Activated naive CD4-positive, alpha-beta T cell (primary cell): ENCODE measurements around the gene DOCK1.

Experiments
- DNase-seq, 4 experiments: peaks; one replicate each; lab custom pipeline; 2025; lab: John Stamatoyannopoulos, UW

DOCK1 gene

DNA sequence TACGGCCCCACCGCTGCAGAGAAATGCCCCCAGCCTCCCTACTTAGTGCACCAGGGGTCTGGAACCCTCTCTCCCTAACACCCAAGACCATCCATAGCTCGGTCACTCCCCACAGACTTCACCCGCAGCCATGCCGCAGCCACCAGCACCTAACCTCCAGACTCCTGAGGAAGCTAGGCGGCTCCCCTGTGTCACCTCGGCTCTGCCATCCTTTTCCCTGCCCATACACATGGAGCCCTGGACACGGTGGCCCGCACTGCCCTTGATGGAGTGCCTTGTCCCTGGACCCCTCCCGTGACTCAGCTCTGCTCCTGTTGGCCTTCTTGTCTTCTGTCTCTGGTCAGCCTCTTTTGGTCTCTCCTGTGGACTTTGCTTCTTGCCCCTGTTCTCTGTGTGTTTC lies 183.7 kb downstream of the DOCK1 start:
- no peak for DNase-seq

DNA sequence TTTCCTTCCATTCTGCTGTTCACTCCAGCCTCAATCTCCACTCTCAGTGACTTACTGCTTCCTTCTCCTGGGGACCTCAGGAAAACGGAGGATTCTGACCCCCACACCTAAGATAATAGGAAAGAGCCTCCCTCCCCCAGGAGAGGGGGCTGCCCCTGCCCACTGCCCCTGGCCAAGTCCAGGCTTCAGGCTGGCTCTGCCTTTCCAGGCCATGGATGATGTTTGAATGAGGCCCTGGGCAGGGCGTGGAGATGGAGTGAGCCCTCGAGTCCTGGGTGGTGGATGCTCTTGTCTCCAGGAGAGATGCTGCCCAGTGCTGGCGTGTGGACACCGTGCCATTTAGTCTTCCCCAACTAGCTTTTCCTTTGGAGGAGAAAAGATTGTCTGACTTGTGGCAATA lies 184.2 kb downstream of the DOCK1 start:
- DNase-seq: no peak

DNA sequence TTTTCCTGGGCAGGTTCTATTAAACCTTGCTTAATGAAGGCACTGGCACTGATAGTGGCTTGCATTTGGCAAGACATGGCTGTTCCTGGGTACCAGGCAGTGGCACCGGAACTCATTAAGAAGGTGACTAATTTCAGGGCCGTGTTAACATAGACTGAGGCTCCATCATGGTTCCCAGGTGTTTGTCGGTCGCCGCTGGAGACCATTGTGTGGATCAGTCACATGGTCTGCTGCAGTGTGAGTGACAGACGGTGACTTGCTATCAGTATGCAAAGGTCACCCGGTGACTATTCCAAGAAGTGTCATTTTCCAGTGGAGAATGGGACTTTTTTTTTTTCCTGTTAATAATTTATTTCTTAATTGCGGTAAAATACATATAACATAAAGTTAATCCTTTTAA lies 184.9 kb downstream of the DOCK1 start:
- no peak for DNase-seq

DNA sequence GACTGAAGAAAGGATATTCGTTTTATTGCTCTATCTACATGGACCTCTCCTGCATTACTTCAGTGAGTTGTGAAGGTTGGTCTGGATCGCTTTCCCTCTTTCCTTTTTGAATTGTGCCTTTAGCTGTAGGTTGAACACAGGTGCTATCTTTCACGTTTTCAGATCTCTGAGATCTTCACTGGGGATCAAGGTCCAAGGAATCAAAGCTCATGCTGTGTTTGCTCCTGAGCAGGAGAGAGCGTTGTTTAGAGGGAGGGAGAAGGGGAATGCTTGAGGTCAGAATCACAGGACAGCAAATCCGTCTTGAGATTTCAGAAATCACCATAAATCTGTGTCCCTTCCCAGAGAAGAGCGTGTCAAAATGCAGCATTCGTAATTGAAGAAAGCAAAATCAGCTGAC lies 186.1 kb downstream of the DOCK1 start:
- DNase-seq: no peak

DNA sequence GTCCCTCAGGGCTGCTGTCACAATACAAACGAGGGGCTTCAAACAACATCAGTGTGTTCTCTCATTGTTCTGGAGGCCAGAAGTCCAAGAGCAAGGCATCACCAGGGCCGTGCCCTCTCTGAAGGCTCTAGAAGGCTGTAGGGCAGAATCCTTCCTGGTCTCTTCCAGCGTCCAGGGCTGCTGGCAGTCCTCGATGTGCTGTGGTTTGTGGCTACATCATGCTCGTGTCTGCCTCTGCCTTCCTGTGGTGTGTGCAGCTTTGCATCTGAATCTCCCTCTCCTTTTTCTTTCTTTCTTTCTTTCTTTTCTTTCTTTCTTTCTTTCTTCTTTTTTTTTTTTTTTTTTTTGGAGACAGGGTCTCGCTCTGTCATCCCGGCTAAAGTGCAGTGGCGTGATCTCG lies 187.7 kb downstream of the DOCK1 start:
- no peak for DNase-seq

DNA sequence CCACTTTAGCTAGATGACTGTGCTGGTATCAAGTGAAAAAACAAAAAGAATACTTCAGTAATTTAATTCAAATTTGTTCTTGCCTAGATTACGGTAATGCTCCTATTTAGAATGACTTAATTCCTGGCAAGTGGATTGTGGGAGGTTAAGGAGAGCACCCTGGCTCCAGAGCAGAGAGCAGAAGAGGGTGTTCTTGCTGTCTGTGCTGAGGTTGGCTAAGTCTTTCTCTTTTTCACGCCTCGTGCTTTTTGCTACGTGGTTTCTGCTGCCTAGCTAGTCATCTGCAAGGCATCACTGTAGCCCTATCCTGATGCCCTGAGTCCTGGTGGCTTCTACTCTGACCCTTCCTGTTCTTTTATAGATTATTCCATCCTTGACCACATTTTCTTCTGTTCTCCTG lies 189.8 kb downstream of the DOCK1 start:
- DNase-seq: no peak

DNA sequence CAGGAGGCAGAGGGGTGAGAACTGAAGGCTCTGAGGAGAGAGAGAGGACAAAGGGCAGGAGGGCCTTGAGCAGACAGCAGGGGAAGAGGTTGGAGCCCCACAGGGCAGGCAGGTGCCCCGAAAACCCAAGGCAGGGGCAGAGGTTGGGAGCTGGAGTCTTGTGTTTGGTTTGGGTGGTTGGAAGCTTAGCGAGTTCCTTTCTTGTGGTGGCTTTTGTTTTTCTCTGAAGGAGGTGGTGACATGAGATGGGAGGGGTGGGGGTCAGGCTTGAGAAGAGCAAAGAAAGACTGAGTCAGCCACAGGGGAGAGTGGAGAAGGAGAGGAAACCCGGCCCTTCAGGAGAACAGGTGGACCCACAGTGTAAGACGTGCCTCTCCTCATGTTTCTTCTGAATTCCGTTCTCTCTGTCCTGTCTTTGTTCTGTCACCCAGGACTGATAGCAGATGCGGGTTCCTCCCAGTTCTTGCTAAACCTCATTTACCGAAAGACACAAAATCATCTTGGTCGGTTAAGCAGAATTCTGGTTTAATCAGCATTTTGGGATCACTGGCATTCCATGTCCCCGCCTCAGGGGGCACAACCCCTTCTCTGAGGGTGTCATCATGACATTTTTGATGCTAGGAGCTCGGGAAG lies 195.9 kb downstream of the DOCK1 start:
- DNase-seq: no peak

DNA sequence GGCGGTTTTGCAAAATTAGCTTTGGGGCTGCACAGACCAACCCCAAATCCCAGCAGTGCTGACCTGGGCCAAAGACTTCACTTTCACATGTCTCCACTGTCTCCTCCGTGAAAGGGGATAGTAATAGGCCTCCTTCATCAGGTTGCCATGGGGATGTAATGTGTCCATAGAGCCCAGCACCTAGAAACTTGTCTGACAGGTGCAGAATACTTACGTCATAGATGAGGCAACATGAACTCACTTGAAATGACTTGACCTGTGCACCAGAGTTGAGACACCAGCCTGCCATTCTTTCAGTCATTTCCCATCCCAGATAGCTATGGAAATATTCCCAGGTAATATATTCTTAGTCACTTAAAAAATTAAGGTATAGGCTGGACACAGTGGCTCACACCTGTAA lies 196.9 kb downstream of the DOCK1 start:
- no peak for DNase-seq

DNA sequence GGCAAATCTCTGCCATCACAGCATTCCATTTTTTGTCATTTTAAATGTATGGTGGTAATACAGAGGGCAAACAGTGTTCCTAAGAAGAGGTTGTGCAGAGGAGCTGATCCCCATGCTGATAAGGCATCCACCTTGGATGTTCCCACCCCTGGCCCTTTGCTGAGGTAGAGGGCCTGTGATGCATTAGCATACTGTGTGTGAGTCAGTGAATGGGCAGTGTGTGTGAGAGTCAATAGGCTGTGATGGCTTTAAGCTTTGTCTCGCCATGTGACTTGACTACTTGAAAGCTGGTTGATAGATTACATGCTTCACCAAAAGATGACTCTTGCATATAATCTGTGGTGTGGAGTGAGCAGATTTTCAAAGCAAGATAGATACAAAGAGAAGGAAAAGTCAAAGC lies 209.9 kb downstream of the DOCK1 start:
- no peak for DNase-seq

DNA sequence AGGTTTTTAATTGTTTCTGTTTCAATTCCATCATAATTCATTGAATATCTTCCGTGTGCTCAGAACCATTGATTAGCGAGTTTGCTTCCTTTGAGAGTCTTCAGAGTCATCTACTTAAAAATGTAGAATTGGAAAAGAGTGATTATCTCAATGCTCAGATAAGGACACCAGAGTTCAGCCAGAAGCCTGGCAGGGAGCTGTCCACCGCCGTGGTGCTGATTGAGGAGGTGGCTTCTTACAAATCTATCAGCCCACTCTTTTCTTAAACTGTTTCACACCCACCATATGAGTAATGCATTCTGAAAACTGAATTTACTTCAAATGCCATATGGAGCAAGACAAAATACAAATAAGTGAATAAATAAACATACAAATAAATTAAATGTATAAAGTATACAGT lies 211.9 kb downstream of the DOCK1 start:
- DNase-seq: no peak

DNA sequence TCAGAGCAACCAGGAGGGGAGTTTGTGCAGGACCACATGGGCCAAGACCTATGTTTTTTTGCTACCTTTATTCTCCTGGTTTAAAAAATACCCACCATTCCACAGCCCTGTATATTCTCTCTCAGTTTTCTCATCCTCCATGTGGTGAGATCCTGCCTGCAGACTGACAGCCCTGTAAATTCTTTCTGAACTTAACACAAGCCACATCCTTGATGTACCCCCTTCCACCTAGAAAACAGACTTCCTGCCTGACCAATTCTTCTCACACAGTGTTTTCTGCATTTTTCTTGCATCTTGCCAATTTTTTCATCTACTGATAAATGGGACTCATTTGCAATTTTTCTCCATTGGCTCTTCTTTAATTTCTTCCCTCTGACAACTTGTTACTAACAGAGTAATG lies 212.8 kb downstream of the DOCK1 start:
- DNase-seq: no peak

DNA sequence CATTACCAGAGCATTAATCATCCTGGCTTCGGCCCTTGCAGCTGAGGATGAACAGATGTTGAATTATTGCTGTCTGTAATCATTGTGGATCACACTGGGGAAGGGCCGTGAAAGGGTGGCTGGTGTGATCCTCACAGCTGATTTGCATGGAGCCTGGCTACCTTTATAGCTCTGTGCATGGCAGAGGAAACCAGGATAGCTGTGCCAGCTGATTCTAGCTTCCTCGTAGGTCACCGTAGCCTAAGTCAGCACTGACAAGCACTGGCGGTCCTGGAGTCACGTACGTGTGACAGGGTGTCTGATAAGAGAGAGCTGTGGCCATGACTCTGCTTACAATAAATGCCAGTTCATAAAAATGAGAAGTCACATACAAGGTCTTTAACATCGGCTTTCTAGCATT lies 214.7 kb downstream of the DOCK1 start:
- no peak for DNase-seq

DNA sequence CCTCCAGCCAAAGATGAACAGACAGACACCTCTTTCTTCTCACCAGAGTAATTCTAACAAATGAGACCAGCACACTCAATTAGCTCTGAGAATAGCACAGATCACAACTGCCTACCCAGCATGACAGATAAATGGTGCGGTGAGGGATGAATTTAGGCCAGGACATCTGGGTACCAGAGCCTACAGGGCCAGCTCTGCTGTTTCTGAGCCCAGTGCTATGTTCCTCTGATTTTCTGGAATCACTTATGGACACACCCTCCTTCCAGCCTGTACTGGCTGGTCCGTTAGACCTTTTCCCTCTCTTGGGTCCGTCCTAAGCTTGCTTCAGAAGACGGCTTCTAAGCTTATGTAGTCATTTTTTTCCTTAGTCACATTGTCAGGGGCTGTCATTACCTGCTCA lies 217.6 kb downstream of the DOCK1 start:
- no peak for DNase-seq

DNA sequence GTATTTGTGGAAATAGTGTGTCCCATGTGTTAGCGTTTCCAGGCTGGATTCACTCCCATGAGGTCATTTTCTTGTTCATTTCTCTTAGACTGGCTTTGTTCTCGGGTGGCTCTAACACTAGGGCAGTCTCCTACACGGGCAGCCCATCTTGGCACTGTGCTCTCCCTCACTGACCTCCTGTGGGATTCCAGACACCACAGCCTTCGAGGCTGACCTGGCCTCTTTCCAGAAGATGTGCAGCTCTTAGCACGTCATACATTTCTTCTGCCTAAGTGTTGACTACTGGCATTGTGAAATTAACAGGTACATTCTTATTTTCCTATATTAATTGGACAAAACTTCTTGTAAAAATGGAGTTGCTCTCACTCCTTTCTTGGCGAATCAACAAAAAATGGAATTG lies 218.4 kb downstream of the DOCK1 start:
- DNase-seq: no peak

DNA sequence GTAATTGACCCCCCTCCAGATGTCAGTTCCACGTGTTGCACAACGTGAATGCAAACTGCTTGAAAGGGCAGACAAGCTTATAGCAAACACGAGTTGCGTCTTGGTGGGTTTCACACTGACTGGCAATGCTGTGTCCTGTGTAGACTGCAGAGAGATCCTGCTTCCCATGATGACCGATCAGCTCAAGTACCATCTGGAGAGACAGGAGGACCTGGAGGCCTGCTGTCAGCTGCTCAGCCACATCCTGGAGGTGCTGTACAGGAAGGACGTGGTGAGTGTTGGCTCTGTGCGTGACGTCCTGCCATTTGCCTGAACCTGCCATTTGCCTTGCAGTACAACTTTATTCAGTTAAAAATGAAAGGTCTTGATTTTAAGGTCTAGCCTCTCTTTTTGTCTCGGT lies 220.1 kb downstream of the DOCK1 start:
- DNase-seq: no peak

DNA sequence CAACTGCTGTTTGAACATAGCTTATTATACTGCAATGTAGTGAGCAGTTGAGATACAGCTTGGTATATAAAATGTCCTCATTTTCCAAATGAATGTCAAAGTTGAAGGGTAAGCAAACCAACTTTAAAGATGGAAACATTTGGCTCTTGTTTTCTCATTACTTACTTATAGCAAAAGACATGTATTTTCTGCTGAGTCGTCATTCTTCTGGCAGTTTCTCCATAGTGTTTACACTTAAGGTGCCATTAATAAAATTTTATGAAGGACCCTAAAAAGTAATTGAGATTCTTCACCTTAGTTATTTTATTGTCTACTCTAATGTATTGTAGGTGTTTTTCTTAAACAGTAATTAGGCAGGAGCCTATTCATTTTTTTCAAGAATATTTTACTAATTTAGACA lies 222.6 kb downstream of the DOCK1 start:
- no peak for DNase-seq

DNA sequence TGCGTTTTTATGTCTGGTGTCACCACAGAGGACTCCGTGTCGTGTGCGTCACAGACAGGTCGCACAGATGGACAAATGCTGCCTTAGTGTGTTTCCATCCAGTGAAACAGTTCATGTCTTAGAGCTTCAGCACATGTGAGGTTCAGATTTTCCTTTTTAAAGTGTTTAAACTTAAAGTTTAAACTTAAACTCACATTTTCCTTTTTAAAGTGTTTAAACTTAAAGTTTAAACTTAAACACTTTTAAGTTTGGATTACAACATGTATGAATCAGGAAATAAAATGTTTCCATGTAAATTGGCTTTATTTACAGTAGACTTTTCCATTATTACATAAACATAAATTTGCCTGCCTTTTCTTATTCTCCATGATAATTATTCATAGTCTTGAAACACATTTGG lies 223.9 kb downstream of the DOCK1 start:
- no peak for DNase-seq

DNA sequence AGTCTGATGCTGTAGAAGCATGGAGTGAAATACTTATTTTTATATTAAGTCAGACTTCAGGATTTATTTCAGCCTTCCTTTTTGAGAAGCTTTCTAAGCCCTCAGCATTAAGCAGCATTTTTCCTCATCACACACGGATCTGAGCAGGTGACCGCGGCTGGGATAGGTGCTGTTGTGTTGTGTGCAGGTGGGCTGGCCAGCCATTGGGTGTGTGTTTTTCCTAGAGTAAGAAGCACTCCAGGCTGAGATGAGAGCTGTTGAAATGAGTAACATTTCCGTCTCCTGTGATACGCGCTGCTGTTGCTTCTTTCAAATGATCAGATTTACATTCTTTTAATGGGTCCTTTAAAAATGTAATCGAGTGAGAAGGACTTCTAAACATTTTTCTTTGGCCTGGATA lies 227.2 kb downstream of the DOCK1 start:
- no peak for DNase-seq

DNA sequence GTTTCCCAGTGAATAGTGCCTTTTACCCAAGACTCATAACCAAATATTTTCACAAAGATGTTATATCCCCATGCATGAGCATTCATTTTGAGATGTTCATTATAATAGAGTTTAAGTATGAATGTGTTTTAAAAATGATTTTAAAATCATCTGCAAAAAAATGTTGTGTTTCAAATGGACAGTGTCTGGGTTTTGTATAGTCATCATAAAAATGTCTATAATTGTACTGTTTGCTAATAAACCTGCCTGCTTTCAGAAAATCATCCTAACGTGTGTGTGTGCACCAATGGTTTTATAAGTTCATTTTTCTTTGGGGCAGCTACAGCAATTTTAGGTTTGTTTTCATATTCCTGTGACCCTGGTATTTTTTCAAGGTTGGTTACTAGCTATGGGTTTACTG lies 228.0 kb downstream of the DOCK1 start:
- no peak for DNase-seq

DNA sequence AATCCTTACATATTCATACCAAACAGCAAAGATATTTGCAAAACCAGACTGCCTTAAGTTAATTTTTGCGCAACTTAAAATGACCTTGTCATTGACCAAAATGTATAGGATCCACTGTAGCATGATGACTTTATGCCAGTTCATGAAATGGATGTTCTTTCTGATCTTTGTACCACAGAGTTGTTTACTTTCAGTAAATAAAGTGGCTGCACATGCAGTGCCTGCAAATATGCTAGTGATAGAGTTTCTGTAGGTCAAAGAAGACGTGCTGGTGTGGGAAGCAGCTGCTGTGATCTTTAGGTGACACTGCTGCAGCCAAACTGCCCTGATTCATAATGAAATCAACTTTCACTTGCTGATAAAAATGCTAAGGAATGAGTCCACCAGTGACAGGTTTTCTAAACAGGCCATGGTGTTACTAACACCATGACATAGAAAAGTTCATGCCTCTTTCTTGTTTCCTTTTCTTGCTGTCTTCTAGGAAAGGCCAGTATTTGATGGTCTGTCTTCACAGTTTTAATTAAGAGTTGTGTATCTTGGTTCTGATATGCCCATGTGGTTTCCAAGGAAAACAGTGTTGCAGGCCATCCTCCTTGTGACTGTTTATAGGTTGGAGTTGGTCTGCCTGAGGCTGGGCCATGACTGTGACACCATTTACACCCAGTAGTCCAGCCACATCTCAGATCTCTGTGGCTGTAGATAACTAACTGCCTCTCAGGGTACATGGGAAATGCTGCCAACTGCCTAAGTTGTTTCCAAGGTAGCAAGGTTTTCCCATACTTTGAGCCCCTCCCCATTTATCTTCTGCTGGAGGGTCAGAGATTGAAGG lies 228.7 kb downstream of the DOCK1 start:
- DNase-seq: no peak

DNA sequence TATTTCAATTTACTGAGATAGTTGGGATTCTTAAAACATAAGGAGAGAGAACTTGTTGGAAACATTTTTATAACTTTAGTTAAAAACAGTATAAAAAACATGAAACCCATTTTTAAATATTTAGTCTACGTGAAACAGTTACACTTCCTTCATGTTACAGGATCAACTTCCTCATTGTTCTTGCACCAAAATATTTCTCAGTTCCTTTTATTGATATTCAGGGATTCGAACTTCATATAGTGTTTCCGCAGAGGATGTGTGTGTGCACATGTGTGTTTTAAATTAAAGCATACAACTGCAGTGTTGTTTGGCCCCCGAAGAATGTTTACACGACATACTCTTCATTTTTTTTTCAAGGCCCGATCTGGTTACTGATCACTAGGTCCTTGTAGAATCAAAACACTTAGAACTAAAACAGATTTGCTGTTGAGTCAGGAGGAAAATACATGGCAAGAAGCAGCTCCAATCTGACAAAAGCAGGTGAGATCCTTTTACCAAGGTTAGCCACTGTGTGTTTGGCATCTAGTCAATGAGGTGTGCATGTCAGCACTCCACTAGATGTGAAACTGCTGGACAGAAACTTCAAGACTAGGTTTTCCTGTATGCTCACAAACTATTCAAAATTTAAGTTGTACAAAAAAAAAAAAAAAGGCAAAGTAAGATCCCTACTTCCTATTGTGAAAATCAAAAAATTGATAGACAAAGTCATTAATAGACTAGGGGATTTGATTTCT lies 230.8 kb downstream of the DOCK1 start:
- DNase-seq: no peak

DNA sequence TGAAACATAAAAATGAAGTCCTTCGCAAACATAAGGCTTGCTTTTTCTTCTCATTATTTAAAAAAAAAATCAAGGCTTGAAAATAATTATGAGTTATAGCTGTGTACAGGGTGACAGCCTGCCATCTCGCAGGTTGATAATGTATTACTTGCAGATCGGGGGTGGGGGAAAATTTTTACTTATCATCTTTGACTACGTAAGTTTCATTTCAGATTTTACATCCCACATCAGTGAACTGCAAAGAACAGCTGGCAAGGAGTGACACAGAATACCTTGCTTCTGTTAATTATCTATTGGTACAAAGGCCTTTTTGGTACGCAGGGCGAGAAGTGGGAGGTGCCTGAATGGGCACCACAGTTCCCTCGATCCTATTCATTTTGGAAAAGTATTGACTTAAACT lies 232.2 kb downstream of the DOCK1 start:
- no peak for DNase-seq

DNA sequence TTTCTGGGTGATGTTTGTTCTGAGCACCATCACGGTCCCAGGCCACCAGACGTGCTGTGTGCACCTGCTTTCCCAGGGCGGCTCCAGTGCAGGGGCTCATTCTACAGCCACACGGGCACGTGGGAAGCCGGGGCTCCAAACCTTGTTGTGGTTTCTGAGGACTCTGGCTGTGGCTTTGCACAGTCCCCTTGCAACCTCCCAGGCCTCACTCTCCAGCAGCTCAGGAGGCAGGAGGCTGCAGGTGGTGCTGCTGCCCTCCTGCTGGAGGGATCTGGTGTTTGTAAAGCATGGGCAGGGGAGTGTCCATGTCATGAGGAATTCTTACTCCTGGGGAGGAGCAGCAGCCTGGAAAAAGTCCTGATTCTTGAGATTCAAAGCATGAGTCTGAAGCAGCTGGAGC lies 236.9 kb downstream of the DOCK1 start:
- no peak for DNase-seq
